Measurements from ENCODE around the gene FOXP4. TPM values are rescaled to one million over a fixed set of nuclear protein-coding genes. Genes with fewer than 3 reads are reported as not detected.

Gene FOXP4
- polyA plus RNA-seq, 1 of the 3 experiments (the other 2 are of a cell fraction): 7.3 TPM

DNA sequence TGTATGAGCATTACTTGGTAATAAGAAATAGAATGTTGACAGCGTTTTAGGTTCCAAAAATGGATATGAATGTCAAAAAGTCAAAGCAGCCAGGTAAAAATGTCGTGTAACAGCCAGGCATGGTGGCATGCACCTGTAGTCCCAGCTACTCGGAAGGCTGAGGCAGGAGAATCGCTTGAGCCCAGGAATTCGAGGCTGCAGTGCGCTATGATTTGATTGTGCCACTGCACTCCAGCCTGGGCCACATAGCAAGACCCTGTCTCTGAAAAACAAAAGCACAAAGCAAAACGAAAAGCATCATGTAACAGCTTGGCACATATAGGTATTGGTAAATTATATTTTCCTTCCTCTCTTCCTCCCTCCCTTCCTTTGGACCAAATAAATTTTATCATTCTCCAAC, 16.2 kb upstream of the FOXP4 start:
- 81% methylated on average over 7 of the region's 7 CpGs for WGBS (ENCODE audit: low lambda C conversion rate)
- CTCF ChIA-PET: interaction anchor here (0.8 kb wide), 1 partner anchor 13 kb away, joined by 3 read pairs; no protein-coding TSS in a partner anchor
- POLR2A ChIA-PET: no interaction called here

DNA sequence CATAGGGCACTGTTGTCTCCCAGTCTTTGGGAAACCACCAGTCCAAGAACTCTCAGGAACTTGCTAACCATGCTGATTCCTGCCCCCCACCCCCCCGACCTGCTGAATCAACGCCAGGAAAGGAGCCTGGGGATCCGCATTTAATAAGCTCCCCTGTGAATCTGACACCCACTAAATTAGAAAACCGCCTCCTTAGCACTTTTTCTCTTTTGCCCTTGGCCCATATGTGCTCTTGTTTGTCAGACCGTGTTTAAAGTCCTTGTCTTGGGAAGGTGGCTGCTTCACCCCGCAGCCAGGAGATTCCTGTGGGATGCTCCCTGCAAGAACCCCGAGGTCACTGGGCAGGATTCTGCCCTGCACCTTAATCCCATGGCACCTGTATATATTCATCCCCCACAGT, 15.7 kb upstream of the FOXP4 start:
- no peak overlapping the region for H3K4me3 ChIP-seq (ENCODE audit: low read depth in 2 of 2, low read length in 1 of 2)
- no peaks in the 10 kb centered on the region for H3K9me2 ChIP-seq
- no peak overlapping the region for H2AFZ ChIP-seq (ENCODE audit: low read depth)
- no peak for DNase-seq
- POLR2A ChIA-PET: no interaction called here
- H3K36me3 ChIP-seq (replicated peaks in 1 of 2; ENCODE audit: control insufficient read depth in 1 of 2, insufficient read depth in 2 of 2, low read length in 1 of 2): no peaks in the 10 kb centered on the region
- WGBS (ENCODE audit: low lambda C conversion rate): 86% methylated on average over 6 of the region's 7 CpGs
- no peaks in the 10 kb centered on the region for H3K27me3 ChIP-seq (ENCODE audit: insufficient read depth)
- H3K4me2 ChIP-seq: no peak overlapping the region
- H3K79me2 ChIP-seq (ENCODE audit: insufficient read depth): no peaks in the 10 kb centered on the region
- H3K9ac ChIP-seq: no peak overlapping the region
- no peaks in the 10 kb centered on the region for H3K9me3 ChIP-seq
- H4K20me1 ChIP-seq (ENCODE audit: insufficient read depth): no peaks in the 10 kb centered on the region
- TF ChIP-seq RAD21 (IDR thresholded peaks at IDR 0.05; ENCODE audit: low read length): no peak
- TF ChIP-seq EP300 (IDR thresholded peaks at IDR 0.05; ENCODE audit: borderline replicate concordance in 1 of 2, low read depth in 1 of 2, low read length in 1 of 2): no peak
- H3K4me1 ChIP-seq (ENCODE audit: control insufficient read depth in 1 of 2, insufficient read depth in 2 of 2, low read depth in 1 of 2, low read length in 1 of 2): peaks cover 15 to 32% of the 10 kb centered on the region in 2 experiments
- H3K27ac ChIP-seq (ENCODE audit: low read depth in 2 of 2, low read length in 1 of 2): no peak overlapping the region
- H3F3A ChIP-seq (replicated peaks; ENCODE audit: insufficient read depth): peaks cover 4% of the 10 kb centered on the region
- CTCF ChIA-PET: interaction anchor here (0.8 kb wide), 1 partner anchor 13 kb away, joined by 3 read pairs; no protein-coding TSS in a partner anchor

More for the DNA sequence above, 16.2 kb upstream of the FOXP4 start:
- Histone ChIP-seq H2AFZ (ENCODE audit: low read depth) (no peak overlapping the region), H3K9ac (no peak overlapping the region), H3K9me3 (no peaks in the 10 kb centered on the region), H3K27ac (ENCODE audit: low read depth in 2 of 2, low read length in 1 of 2) (no peak overlapping the region), H3K4me2 (no peak overlapping the region), H3K79me2 (ENCODE audit: insufficient read depth) (no peaks in the 10 kb centered on the region), H3K4me3 (ENCODE audit: low read depth in 2 of 2, low read length in 1 of 2) (no peak overlapping the region), H3K9me2 (no peaks in the 10 kb centered on the region), H3K27me3 (ENCODE audit: insufficient read depth) (no peaks in the 10 kb centered on the region), H4K20me1 (ENCODE audit: insufficient read depth) (no peaks in the 10 kb centered on the region), H3K4me1 (ENCODE audit: control insufficient read depth in 1 of 2, insufficient read depth in 2 of 2, low read depth in 1 of 2, low read length in 1 of 2) (peaks cover 15 to 32% of the 10 kb centered on the region in 2 experiments), H3K36me3 (replicated peaks in 1 of 2; ENCODE audit: control insufficient read depth in 1 of 2, insufficient read depth in 2 of 2, low read length in 1 of 2) (no peaks in the 10 kb centered on the region), H3F3A (replicated peaks; ENCODE audit: insufficient read depth) (peaks cover 4% of the 10 kb centered on the region)
- no peak for TF ChIP-seq SIN3A (IDR thresholded peaks at IDR 0.05; ENCODE audit: borderline replicate concordance, low read depth, low read length)
- no peak for TF ChIP-seq POLR2AphosphoS5 (IDR thresholded peaks at IDR 0.05; ENCODE audit: low read depth, low read length)
- TF ChIP-seq, protein P1, sequence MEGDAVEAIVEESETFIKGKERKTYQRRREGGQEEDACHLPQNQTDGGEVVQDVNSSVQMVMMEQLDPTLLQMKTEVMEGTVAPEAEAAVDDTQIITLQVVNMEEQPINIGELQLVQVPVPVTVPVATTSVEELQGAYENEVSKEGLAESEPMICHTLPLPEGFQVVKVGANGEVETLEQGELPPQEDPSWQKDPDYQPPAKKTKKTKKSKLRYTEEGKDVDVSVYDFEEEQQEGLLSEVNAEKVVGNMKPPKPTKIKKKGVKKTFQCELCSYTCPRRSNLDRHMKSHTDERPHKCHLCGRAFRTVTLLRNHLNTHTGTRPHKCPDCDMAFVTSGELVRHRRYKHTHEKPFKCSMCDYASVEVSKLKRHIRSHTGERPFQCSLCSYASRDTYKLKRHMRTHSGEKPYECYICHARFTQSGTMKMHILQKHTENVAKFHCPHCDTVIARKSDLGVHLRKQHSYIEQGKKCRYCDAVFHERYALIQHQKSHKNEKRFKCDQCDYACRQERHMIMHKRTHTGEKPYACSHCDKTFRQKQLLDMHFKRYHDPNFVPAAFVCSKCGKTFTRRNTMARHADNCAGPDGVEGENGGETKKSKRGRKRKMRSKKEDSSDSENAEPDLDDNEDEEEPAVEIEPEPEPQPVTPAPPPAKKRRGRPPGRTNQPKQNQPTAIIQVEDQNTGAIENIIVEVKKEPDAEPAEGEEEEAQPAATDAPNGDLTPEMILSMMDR (IDR thresholded peaks at IDR 0.05): no peak
- DNase-seq: no peak

DNA sequence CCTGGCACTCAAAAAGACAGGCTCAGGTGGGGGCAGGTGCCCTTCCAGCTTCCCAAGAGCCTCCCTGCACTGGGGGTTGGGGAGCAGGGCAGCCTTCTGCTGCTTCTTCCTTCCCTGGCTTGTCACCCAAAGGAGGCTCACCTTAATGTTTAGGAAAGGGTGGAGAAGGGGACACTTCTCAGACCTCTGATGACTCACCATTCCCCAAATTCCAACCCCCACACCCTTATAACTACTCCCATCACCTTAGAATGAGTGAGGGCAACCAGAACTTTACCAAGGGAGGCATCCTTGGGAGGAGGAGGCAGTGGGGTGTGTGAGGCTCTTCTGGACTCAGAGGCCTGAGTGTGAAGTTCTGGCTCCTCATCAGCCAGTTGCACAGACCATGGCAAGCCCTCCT, 15.2 kb upstream of the FOXP4 start:
- Histone ChIP-seq H2AFZ (ENCODE audit: low read depth) (no peak overlapping the region), H3K27ac (ENCODE audit: low read depth in 2 of 2, low read length in 1 of 2) (no peak overlapping the region; a peak in 1 of 4 replicates), H4K20me1 (ENCODE audit: insufficient read depth) (no peaks in the 10 kb centered on the region), H3K9me3 (no peaks in the 10 kb centered on the region), H3K4me3 (ENCODE audit: low read depth in 2 of 2, low read length in 1 of 2) (no peak overlapping the region), H3K9ac (no peak overlapping the region), H3K79me2 (ENCODE audit: insufficient read depth) (no peaks in the 10 kb centered on the region), H3K4me2 (no peak overlapping the region), H3K4me1 (ENCODE audit: control insufficient read depth in 1 of 2, insufficient read depth in 2 of 2, low read depth in 1 of 2, low read length in 1 of 2) (peaks cover 15 to 32% of the 10 kb centered on the region in 2 experiments), H3F3A (replicated peaks; ENCODE audit: insufficient read depth) (peaks cover 4% of the 10 kb centered on the region), H3K27me3 (ENCODE audit: insufficient read depth) (no peaks in the 10 kb centered on the region), H3K36me3 (replicated peaks in 1 of 2; ENCODE audit: control insufficient read depth in 1 of 2, insufficient read depth in 2 of 2, low read length in 1 of 2) (no peaks in the 10 kb centered on the region), H3K9me2 (no peaks in the 10 kb centered on the region)
- ChIA-PET CTCF (interaction anchor here (1.0 kb wide), 1 partner anchor 68 kb away, joined by 3 read pairs; no protein-coding TSS in a partner anchor), POLR2A (no interaction called here)
- DNase-seq: no peak
- TF ChIP-seq RFX5 (IDR thresholded peaks at IDR 0.05; ENCODE audit: low read length) (no peak), MXI1 (IDR thresholded peaks at IDR 0.05; ENCODE audit: low read depth, low read length) (no peak), GATA2 (CRISPR knock-in tag; IDR thresholded peaks at IDR 0.05) (no peak), FOXM1 (IDR thresholded peaks at IDR 0.05; ENCODE audit: low read depth) (no peak), RAD21 (IDR thresholded peaks at IDR 0.05; ENCODE audit: low read length) (no peak), YY1 (IDR thresholded peaks at IDR 0.05; ENCODE audit: low read depth) (no peak), FOSL2 (IDR thresholded peaks at IDR 0.05; ENCODE audit: borderline replicate concordance, low read depth) (no peak), JUND (IDR thresholded peaks at IDR 0.05) (no peak)
- TF ChIP-seq, protein P1 (IDR thresholded peaks at IDR 0.05): no peak
- TF ChIP-seq, protein P2, sequence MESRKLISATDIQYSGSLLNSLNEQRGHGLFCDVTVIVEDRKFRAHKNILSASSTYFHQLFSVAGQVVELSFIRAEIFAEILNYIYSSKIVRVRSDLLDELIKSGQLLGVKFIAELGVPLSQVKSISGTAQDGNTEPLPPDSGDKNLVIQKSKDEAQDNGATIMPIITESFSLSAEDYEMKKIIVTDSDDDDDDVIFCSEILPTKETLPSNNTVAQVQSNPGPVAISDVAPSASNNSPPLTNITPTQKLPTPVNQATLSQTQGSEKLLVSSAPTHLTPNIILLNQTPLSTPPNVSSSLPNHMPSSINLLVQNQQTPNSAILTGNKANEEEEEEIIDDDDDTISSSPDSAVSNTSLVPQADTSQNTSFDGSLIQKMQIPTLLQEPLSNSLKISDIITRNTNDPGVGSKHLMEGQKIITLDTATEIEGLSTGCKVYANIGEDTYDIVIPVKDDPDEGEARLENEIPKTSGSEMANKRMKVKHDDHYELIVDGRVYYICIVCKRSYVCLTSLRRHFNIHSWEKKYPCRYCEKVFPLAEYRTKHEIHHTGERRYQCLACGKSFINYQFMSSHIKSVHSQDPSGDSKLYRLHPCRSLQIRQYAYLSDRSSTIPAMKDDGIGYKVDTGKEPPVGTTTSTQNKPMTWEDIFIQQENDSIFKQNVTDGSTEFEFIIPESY (IDR thresholded peaks at IDR 0.05; ENCODE audit: borderline replicate concordance, low read depth): no peak
